ENCODE results near the gene TPR.

The TPR gene

DNA sequence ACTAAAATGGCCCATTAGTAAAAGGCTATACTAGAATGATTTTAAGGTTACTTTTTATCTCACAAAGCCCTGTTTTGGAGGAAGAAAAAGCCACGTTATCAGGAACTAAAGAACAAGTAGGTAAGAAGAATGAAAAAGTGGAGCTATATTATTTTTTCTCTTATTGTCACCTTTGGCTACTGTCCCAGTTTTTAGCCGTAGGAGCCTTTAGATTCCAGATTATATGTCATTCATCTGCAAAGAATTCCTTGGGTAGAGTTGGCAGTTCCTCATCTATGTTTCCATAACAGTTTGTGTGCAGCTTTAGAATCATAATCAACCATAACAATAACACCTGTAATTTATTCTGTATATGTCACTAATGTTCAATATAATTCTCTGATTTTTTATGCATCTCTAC is 83.8 kb downstream of the TPR start:
- no peak overlapping the region for H3K4me3 ChIP-seq (ENCODE audit: low read depth, low read length)
- no peak for DNase-seq (ENCODE audit: low read depth)
- TF ChIP-seq, protein P1, sequence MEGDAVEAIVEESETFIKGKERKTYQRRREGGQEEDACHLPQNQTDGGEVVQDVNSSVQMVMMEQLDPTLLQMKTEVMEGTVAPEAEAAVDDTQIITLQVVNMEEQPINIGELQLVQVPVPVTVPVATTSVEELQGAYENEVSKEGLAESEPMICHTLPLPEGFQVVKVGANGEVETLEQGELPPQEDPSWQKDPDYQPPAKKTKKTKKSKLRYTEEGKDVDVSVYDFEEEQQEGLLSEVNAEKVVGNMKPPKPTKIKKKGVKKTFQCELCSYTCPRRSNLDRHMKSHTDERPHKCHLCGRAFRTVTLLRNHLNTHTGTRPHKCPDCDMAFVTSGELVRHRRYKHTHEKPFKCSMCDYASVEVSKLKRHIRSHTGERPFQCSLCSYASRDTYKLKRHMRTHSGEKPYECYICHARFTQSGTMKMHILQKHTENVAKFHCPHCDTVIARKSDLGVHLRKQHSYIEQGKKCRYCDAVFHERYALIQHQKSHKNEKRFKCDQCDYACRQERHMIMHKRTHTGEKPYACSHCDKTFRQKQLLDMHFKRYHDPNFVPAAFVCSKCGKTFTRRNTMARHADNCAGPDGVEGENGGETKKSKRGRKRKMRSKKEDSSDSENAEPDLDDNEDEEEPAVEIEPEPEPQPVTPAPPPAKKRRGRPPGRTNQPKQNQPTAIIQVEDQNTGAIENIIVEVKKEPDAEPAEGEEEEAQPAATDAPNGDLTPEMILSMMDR (IDR thresholded peaks at IDR 0.05; ENCODE audit: insufficient read depth, low read depth, low read length, missing control alignments) = no peak

DNA sequence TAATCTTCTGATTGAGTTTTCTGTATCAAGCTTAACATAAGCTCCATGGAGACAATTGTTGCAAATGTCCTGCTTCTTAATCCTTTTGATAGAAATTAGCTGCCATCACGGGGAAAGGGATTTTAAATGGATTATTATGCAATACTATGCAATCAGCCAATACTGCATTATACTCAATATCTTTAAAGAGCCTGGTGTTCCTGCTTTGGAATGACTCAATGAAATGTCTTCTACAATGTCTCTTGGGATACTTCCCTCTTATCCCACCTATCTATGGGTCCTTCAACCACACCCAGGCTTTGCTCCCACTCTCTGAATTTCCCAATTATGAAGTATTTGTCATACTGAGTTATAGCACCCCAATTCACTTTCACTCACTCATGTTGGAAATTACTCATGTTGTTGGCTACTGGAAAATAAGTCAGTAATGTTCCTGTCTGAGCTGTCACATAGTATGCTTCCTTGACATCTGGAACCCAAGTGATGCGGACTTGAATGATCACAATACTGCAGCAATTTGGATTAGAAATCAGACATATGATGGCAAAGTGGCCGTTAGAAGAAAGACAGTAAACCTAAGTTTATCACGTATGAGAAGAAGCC is 85.0 kb downstream of the TPR start:
- no peak for DNase-seq (ENCODE audit: low read depth)
- no peak overlapping the region for H3K4me3 ChIP-seq (ENCODE audit: low read depth, low read length)
- TF ChIP-seq, protein P1 (IDR thresholded peaks at IDR 0.05; ENCODE audit: insufficient read depth, low read depth, low read length, missing control alignments) = no peak

DNA sequence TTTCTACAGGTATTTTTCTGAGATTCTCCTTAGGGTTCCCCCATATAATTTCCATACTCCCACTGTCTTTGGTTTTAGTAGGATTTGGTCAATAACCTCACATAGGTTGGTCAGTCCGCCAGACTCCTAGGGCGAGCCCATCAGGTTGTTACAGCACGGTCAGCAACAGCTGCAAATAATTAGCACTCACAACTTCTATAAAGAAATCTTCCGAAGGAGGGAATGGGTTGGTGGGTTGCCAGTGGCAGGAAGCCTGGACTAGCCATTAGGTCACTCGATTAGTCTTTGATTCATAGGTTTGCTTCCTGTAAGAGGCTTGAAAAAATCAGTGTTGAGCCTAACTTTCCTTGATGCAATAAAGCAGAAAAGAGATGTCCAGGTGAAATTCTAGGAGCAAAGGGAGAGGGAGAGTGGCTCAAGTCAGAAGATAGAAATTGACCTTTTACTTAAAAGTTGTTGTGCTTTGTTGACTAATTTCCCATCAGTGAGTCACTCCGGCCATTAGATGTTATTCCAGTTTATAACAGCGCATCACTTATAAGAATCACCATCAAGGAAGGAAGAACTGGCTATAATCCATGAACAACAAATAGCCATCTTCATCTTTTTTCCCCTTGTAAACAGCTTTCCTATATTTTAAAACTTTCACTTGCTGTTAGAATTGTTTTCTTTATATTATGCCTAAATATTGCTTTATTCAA is 88.3 kb downstream of the TPR start:
- no peak overlapping the region for H3K4me3 ChIP-seq (ENCODE audit: low read depth, low read length)
- TF ChIP-seq, protein P1 (IDR thresholded peaks at IDR 0.05; ENCODE audit: insufficient read depth, low read depth, low read length, missing control alignments) = no peak
- no peak for DNase-seq (ENCODE audit: low read depth)

DNA sequence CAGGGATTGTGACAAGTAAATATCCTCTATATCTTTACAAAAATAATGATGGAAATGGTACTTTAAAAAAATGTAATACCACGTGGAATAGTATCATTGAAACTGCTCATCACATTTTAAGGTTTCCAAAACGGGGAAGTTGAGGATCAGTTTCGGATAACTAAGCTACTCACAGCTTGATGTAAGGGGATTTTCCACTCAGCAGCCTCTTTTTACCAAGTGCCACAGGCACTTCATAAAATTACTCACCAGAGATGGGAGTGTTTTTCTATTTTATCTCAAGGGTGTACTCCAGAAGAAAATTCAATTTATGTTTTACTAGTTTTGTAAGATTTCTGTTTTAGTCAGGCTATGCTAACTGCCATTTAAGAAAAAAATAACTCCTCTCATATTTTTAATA is 91.7 kb downstream of the TPR start:
- DNase-seq (ENCODE audit: low read depth) = peak; percentile 36
- H3K4me3 ChIP-seq (ENCODE audit: low read depth, low read length) = no peak overlapping the region
- TF ChIP-seq, protein P1 (IDR thresholded peaks at IDR 0.05; ENCODE audit: insufficient read depth, low read depth, low read length, missing control alignments) = no peak

DNA sequence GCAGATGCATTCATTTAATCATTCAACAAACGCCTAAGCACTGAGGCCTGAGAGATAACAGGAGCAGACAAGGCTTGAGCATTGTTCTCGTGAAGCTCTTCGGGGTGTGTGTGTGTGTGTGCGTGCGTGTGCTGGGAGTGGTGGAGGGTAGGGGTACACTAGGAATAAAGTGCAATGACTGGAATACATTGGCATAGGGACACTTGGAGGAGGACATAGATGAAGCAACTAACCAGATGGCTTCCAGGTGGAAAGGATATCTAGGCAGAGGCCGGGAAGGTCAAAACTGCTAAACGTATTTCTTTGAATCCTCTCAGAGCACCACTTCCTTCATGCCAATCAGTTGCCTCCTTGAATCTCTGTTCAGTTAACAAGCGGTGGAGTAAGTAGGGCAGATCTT is 92.6 kb downstream of the TPR start:
- H3K4me3 ChIP-seq (ENCODE audit: low read depth, low read length) = no peak overlapping the region
- DNase-seq (ENCODE audit: low read depth) = no peak
- TF ChIP-seq, protein P1 (IDR thresholded peaks at IDR 0.05; ENCODE audit: insufficient read depth, low read depth, low read length, missing control alignments) = no peak

DNA sequence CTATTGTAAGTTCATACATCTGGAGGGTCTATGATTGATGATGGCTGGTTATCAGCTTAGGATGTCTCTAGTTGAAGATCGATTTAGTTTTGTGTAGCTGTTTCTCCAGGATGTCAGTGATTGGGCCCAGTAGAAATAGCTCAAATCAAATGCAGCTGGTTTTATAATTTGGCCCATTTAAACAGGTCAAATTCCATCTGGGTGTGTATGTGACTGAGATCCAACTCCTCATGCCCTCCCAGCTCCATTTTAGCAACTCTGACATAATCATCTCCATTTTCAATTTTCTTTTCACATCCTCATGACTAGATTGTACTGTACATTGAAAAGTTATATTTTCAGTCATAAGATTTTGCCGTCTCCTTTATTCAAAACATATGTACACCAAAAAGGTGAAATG is 99.2 kb downstream of the TPR start:
- TF ChIP-seq, protein P1 (IDR thresholded peaks at IDR 0.05; ENCODE audit: insufficient read depth, low read depth, low read length, missing control alignments) = no peak
- DNase-seq (ENCODE audit: low read depth) = no peak
- no peak overlapping the region for H3K4me3 ChIP-seq (ENCODE audit: low read depth, low read length)

DNA sequence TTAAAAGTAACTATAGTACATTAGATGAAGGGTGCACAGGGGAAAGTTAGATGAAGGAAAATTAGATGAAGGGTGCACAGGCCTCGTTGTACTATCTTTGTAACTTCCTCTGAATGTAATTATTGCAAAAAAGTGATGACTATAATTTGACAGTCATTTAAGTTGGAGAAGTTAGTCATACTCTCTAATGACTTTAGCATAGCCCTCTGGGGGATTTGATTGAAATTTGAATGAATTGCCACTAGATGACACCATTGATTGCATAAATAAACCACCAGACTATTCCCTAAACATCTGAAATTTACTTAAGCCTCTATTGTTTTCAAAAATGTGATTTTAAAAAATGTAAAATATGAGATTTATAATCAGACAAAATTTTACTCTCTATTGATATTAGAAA is 102.6 kb downstream of the TPR start:
- no peak overlapping the region for H3K4me3 ChIP-seq (ENCODE audit: low read depth, low read length)
- TF ChIP-seq, protein P1 (IDR thresholded peaks at IDR 0.05; ENCODE audit: insufficient read depth, low read depth, low read length, missing control alignments) = no peak
- DNase-seq (ENCODE audit: low read depth) = no peak

Data from GM12865 (cell line).